Right ventricle myocardium superior (tissue), 1 donor: ENCODE data around the gene DEF6. TPM values are rescaled to one million over a fixed set of nuclear protein-coding genes. Genes with fewer than 3 reads are reported as not detected.
"Not testable (repeated sequence)": the region's sequence is repeated elsewhere in the genome, so short reads cannot be mapped to it uniquely, and the experiment has no call there.

ENCODE experiments used
- ATAC-seq: fragments of 200-7000 bp; cut with Tn5 transposase; one replicate; pipeline ENCODE4 v1.9.1; 2020; ENCODE audit warnings: mild to moderate bottlenecking; ENCODE audit not compliant: poor library complexity
- DNase-seq: peaks from one replicate; pipeline ENCODE4 v3.0.0-alpha.2; 2020
- intact Hi-C: fragments of 100-400 bp; cut with DNase I; formaldehyde crosslinking; loops from one replicate; pipeline ENCODE4 v1.11.2; 2022
- total RNA-seq: library from RNA; stranded (reverse); fragmentation: NEBNext Ultra II Directional; extraction: Animal tissue kit (Norgen Biotek cat#: 25700); gene quantifications from one replicate; pipeline ENCODE4 v1.2.1, GENCODE V29; 2021
- donor health status: DM: no; HTN: yes; CAD: no; lungs with severe emphysema.

DEF6 gene
- total RNA-seq, 1 donor from 2014 or later = 0.97 TPM

GRCh38 chr6:35328965-35329364, 31.3 kb downstream of the DEF6 start:
- not testable (repeated sequence) for DNase-seq, ATAC-seq
- intact Hi-C loops = loop anchor here (5.0 kb wide), 1 partner anchor 37 kb away; no protein-coding TSS in a partner anchor

DNA sequence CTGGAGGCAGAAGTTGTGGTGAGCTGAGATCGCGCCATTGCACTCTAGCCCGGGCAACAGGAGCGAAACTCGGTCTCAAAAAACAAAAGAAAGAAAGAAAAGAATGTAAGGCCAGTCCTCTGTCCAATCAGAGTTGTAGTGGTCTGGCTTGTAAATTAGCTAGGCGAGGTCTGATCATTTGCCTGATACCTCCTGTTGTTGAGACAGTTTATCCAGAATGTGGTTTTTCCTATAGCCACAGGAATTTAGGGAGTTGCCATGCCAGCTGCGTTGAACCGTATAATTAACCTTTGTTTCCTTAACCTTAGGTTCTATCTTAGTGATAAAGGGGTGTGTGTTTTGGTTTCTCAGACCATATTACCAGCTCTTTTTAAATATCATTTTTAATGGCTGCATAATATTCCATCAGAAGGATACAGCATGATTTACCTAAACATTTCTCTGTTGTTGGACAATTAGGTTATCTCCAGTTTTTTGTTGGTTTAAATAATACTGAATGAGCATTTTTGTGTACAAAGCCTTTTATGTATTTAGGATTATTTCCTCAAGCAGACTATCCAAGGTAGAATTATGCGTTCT, 33.0 kb downstream of the DEF6 start:
- ATAC-seq = no peak
- intact Hi-C loops = no loop called here
- no peak for DNase-seq

DNA sequence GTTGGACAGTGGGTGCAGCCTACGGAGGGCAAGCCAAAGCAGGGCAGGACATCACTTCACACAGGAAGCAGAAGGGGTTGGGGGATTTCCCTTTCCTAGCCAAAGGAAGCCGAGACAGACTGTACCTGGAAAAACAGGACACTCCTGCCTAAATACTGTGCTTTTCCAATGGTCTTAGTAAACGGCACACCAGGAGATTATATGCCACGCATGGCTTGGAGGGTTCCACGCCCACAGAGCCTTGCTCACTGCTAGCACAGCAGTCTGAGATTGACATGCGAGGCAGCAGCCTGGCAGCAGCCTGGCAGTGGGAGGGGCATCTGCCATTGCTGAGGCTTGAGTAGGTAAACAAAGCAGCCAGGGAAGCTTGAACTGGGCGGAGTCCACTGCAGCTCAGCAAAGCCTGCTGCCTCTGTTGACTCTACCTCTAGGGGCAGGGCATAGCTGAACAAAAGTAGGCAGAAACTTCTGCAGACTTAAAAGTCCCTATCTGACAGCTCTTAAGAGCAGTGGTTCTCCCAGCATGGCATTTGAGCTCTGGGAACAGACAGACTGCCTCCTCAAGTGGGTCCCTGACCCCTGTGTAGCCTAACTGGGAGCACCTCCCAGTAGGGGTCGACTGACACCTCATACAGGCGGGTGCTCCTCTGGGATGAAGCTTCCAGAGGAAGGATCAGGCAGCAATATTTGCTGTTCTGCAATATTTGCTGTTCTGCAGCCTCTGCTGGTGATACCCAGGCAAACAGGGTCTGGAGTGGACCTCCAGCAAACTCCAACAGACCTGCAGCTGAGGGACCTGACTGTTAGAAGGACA, 34.7 kb downstream of the DEF6 start:
- peak; percentile 59 for DNase-seq

GRCh38 chr6:35341557-35341956, 43.9 kb downstream of the DEF6 start:
- no peak for DNase-seq
- ATAC-seq = no peak
- intact Hi-C loops = no loop called here

More for the DNA sequence above, 34.7 kb downstream of the DEF6 start:
- ATAC-seq = peak; percentile 79
- intact Hi-C loops = not testable (repeated sequence)

- intact Hi-C loops = loop anchor here (1.0 kb wide), 1 partner anchor 107 kb away; no protein-coding TSS in a partner anchor
- ATAC-seq (peak; percentile 100), DNase-seq (peak; percentile 99)
These were observed 44.9 kb downstream of the DEF6 start, which contains the start of gene PPARD for GRCh38 chr6:35342258-35343091. TSS of gene PPARD (plus strand) at chr6:35342558. CDS start at chr6:35411088, 68,530 bp downstream.

DNA sequence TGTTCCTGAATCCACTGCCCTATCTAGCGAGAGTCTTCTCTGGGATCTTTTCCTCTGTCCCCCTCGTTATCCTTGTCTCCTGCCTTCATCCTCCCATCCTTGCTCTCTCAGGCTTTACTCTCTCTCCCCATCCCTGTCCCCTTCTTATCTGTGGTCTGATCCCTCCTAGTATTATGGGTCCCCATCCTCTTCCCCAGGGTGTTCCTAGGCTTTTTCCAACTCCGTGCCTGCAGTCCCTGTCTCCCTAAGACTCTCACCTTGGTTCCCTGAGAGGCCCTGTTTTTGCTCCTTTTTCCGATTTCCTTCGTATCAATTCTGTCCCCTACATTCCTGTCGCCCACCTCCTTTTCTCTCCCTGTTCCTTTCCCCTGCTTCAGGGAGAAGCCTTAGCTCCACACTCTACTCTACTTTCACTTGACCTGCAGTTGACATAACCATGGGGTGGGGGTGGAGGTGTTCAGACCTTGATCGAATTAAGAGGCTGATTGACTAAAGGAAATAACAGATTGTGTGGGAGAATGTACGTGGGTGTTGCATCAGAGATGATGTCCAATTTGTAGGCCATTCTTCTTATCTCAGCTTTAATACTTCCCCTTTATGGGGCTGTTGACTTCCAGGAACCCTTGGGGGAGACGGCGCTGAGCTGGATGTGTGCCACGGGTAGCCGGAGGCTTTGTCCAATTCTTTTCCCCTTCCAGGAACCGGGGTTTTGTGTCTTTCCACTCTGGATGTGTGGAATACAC, 45.6 kb downstream of the DEF6 start:
- intact Hi-C loops = no loop called here
- ATAC-seq = no peak
- peak; percentile 79 for DNase-seq

DNA sequence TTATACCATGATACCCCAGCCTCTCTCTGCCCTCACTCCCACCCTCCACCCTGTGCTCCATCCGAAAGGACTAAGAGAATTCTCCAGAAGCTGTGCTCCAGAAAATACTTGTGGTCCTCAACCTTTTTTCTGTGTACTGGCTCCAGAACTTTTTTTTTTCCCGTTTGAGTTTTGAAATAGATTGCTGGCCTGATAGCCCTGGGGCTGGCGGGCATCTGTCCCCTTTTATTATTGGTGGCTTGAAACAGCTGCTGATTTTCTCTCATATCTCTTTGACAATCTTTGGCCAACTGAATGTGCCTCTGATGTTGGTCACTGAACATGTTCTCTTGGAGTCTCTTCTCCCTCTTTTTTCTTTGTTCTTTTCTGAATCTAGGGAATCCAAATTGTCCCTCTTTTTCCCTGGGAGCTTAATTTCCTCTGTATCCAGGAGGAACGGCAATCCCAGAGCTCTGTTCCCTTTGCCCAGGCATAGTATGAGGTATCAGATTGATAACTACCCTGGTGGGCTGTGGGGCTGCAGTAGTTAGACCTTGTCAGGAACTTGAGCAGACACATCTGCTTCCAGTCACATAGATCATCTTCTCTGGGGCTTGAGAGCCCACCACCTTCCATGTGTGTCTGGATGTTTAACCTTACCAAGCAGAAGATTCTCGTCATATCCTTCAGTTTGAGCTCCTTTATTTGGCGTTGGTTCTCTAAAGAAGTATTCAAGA, 46.4 kb downstream of the DEF6 start:
- intact Hi-C loops = no loop called here
- ATAC-seq (no peak), DNase-seq (no peak)

DNA sequence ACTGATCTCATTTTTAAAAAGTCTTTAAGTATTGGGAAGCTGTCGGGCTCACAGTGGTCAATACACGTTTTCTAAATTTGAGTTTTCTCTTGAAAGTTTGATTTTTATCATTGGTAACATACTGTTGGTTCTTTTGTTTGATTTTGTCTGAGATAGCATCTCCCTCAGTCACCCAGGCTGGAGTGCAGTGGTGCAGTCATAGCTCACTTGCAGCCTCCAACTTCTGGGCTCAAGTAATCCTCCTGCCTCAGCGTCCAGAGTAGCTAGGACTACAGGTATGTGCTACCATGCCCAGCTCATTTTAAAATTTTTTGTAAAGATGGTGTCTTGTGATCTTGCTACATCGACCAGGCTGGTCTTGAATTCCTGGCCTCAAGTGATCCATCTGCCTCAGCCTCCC, 53.8 kb downstream of the DEF6 start:
- DNase-seq (no peak), ATAC-seq (no peak)
- intact Hi-C loops = no loop called here

- intact Hi-C loops = no loop called here
- no peak for ATAC-seq
These were observed 55.1 kb downstream of the DEF6 start for GRCh38 chr6:35352735-35353134.

DNA sequence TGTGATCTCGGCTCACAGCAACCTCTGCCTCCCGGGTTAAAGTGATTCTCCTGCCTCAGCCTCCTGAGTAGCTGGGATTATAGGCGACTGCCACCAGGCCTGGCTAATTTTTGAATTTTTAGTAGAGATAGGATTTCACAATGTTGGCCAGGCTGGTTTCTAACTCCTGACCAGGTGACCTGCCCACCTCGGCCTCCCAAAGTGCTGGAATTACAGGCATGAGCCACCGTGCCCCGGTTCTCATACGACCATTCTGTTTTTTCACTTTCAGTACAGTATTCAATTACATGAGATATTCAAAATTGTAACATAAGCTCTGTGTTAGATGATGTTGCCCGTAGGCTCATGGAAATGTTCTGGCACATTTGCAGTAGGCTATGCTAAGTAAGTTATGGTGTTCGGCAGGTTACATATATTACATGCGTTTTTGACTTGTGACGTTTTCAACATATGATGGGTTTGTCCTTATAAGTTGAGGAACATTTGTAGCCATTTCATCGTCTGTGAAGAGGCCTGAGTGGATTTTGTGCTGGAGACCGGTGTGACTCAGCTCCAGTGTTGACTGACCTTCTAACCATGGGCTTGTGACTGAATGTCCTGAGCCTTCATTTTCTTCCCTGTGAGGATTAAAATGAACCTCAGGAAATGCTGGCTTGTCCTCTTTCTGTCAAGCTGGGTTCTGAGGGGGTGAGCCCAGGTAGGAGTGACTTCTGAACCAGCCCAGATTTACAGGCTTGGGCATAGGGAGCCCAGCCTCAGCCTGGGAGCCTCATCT, 56.9 kb downstream of the DEF6 start:
- no peak for ATAC-seq
- no peak for DNase-seq
- intact Hi-C loops = no loop called here

More at GRCh38 chr6:35352735-35353134, 55.1 kb downstream of the DEF6 start:
- no peak for DNase-seq

- intact Hi-C loops = no loop called here
- DNase-seq (no peak), ATAC-seq (no peak)
These were observed 58.8 kb downstream of the DEF6 start for GRCh38 chr6:35356391-35356790.

DNA sequence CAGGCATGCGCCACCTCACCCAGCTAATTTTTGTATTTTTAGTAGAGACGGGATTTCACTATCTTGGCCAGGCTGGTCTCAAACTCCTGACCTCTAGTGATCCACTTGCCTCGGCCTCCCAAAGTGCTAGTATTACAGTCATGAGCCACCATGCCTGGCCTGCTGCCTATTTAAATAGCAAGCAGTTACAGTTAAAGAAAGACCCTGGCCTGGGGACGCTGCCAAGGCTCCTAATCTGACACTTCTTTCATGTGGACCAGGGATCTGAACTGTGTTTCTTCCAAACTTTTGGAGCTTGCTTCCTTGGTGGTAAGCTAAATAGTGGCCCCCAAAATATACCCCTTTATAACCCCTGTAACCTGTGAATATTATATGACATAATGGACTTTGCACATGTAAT, 60.1 kb downstream of the DEF6 start:
- ATAC-seq (no peak), DNase-seq (no peak)
- intact Hi-C loops = no loop called here

DNA sequence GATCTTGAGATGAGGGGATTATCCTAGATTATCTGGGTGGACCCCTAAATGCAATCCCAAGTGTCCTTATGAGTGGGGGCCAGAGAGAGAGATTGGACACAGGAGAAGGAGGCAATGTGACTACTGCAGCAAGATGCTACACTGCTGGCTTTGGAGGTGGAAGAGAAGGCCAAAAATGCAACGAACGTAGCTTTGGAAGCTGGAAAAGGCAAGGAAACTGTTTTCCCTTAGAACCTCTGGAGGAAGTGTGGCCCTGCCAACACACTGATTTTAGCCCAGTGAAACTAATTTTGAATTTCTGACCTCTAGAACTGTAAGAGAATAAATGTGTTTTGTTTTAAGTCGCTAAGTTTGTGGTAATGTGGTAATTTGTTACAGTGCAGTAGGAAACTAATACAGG, 60.5 kb downstream of the DEF6 start:
- DNase-seq (no peak), ATAC-seq (no peak)

GRCh38 chr6:35359346-35359743, 61.7 kb downstream of the DEF6 start:
- no peak for DNase-seq
- intact Hi-C loops = no loop called here
- ATAC-seq = no peak

More for the DNA sequence above, 60.5 kb downstream of the DEF6 start:
- intact Hi-C loops = no loop called here

- ATAC-seq (peak; percentile 61), DNase-seq (peak; percentile 52)
- intact Hi-C loops = no loop called here
These were observed 62.2 kb downstream of the DEF6 start for GRCh38 chr6:35359744-35360348.

- peak; percentile 78 for ATAC-seq
- DNase-seq = peak; percentile 66
- intact Hi-C loops = no loop called here
These were observed 62.9 kb downstream of the DEF6 start for GRCh38 chr6:35360349-35361138.
